HEK293 (cell line): ENCODE results near the gene SPIRE2.

ENCODE experiments used
- CTCF ChIA-PET: fragments of 350-600 bp; formaldehyde crosslinking; extraction: SDS; loops from one replicate; lab custom pipeline; 2021; ENCODE audit warnings: antibody characterized with exemption; lab: Yijun Ruan, JAX
- POLR2A ChIA-PET: fragments of 300-600 bp; formaldehyde crosslinking; extraction: SDS; loops from one replicate; lab custom pipeline; 2020; ENCODE audit warnings: antibody characterized with exemption, inconsistent platforms; lab: Yijun Ruan, JAX
- H3K27ac ChIP-seq: fragments of 200-500 bp; sonication (Bioruptor generic); 2 replicates; pipeline ENCODE4 v1.5.1; 2014; ENCODE audit warnings: low read depth, low read length, control low read depth, inconsistent platforms; ENCODE audit errors: extremely low read depth
- H3K36me3 ChIP-seq, 2 experiments: fragments of 200-500 bp in 1 of 2; sonication (Bioruptor generic) in 1 of 2; 1 replicate in 1 of 2; 2 replicates in 1 of 2; pipeline ENCODE4 v1.5.1; 2014 to 2017; ENCODE audit warnings: inconsistent platforms in 2 of 2, low read length in 2 of 2; ENCODE audit not compliant: control insufficient read depth in 2 of 2, insufficient read depth in 1 of 2
- H3K4me1 ChIP-seq: fragments of 200-500 bp; sonication (Bioruptor generic); 2 replicates; pipeline ENCODE4 v1.5.1; 2014; ENCODE audit warnings: mild to moderate bottlenecking, low read length, inconsistent platforms; ENCODE audit not compliant: control insufficient read depth, insufficient read depth
- H3K4me3 ChIP-seq: 2 replicates; pipeline ENCODE4 v1.5.1; 2011; ENCODE audit warnings: low read depth, mild to moderate bottlenecking, control low read depth, low read length, moderate library complexity
- H3K9me3 ChIP-seq: fragments of 200-500 bp; sonication (Bioruptor generic); 2 replicates; pipeline ENCODE4 v1.5.1; 2014; ENCODE audit warnings: low read depth, low read length, inconsistent platforms; ENCODE audit not compliant: control insufficient read depth, insufficient read depth
- FEZF1 ChIP-seq: fragments of 450-650 bp; formaldehyde crosslinking; IDR thresholded peaks from 2 replicates; pipeline ENCODE4 v1.5.1; 2016; ENCODE audit warnings: missing biosample characterization, missing genetic modification characterization
- RBAK ChIP-seq: fragments of 450-650 bp; formaldehyde crosslinking; IDR thresholded peaks from 2 replicates; pipeline ENCODE4 v1.5.1; 2016; ENCODE audit warnings: missing biosample characterization, missing genetic modification characterization
- SALL2 ChIP-seq: fragments of 450-650 bp; formaldehyde crosslinking; IDR thresholded peaks from 2 replicates; pipeline ENCODE4 v1.5.0; 2017; ENCODE audit warnings: missing biosample characterization, mild to moderate bottlenecking, missing genetic modification characterization, borderline replicate concordance
- SP3 ChIP-seq: fragments of 450-650 bp; formaldehyde crosslinking; IDR thresholded peaks from 2 replicates; pipeline ENCODE4 v1.5.1; 2016; ENCODE audit warnings: missing biosample characterization, missing genetic modification characterization
- TCF7L2 ChIP-seq: IDR thresholded peaks from 2 replicates; pipeline ENCODE4 v1.6.1; 2011; ENCODE audit warnings: low read depth, mild to moderate bottlenecking, inconsistent platforms, low read length, moderate library complexity, borderline replicate concordance
- ZBTB8A ChIP-seq: fragments of 450-650 bp; formaldehyde crosslinking; IDR thresholded peaks from 2 replicates; pipeline ENCODE4 v1.5.1; 2016; ENCODE audit warnings: missing biosample characterization, missing genetic modification characterization
- ZFP3 ChIP-seq: fragments of 450-650 bp; formaldehyde crosslinking; IDR thresholded peaks from 2 replicates; pipeline ENCODE4 v1.5.1; 2016; ENCODE audit warnings: low read depth, missing biosample characterization, missing genetic modification characterization
- ZNF140 ChIP-seq: fragments of 450-650 bp; formaldehyde crosslinking; IDR thresholded peaks from 2 replicates; pipeline ENCODE4 v1.5.1; 2016; ENCODE audit warnings: missing biosample characterization, missing genetic modification characterization
- ZNF155 ChIP-seq: fragments of 450-650 bp; formaldehyde crosslinking; IDR thresholded peaks from 2 replicates; pipeline ENCODE4 v1.5.1; 2016; ENCODE audit warnings: missing biosample characterization, missing genetic modification characterization
- ZNF184 ChIP-seq: fragments of 450-650 bp; IDR thresholded peaks from 2 replicates; pipeline ENCODE4 v1.5.1; 2018; ENCODE audit warnings: missing biosample characterization, mild to moderate bottlenecking, missing genetic modification characterization
- ZNF311 ChIP-seq: fragments of 450-650 bp; formaldehyde crosslinking; IDR thresholded peaks from 2 replicates; pipeline ENCODE4 v1.5.1; 2017; ENCODE audit warnings: missing biosample characterization, missing genetic modification characterization, borderline replicate concordance
- ZNF521 ChIP-seq: fragments of 450-650 bp; formaldehyde crosslinking; IDR thresholded peaks from 2 replicates; pipeline ENCODE4 v1.5.1; 2017; ENCODE audit warnings: missing biosample characterization, mild to moderate bottlenecking, missing genetic modification characterization
- ZNF530 ChIP-seq: fragments of 450-650 bp; formaldehyde crosslinking; IDR thresholded peaks from 2 replicates; pipeline ENCODE4 v1.5.1; 2016; ENCODE audit warnings: low read depth, missing biosample characterization, missing genetic modification characterization
- ZNF548 ChIP-seq: fragments of 450-650 bp; formaldehyde crosslinking; IDR thresholded peaks from 2 replicates; pipeline ENCODE4 v1.5.1; 2016; ENCODE audit warnings: missing biosample characterization, missing genetic modification characterization
- ZNF610 ChIP-seq: fragments of 450-650 bp; formaldehyde crosslinking; IDR thresholded peaks from 2 replicates; pipeline ENCODE4 v1.5.1; 2016; ENCODE audit warnings: missing biosample characterization, missing genetic modification characterization, borderline replicate concordance
- ZNF621 ChIP-seq: fragments of 450-650 bp; formaldehyde crosslinking; IDR thresholded peaks from 2 replicates; pipeline ENCODE4 v1.5.1; 2017; ENCODE audit warnings: missing biosample characterization, missing genetic modification characterization
- ZNF660 ChIP-seq: fragments of 450-650 bp; IDR thresholded peaks from 2 replicates; pipeline ENCODE4 v1.5.1; 2018; ENCODE audit warnings: missing biosample characterization, mild to moderate bottlenecking, missing genetic modification characterization
- TF ChIP-seq, protein P1 (sequence below): fragments of 450-650 bp; formaldehyde crosslinking; IDR thresholded peaks from 2 replicates; pipeline ENCODE4 v1.5.0; 2017; ENCODE audit warnings: missing biosample characterization, missing genetic modification characterization, borderline replicate concordance
- TF ChIP-seq, protein P2 (sequence below): fragments of 450-650 bp; formaldehyde crosslinking; IDR thresholded peaks from 2 replicates; pipeline ENCODE4 v1.5.1; 2016; ENCODE audit warnings: missing biosample characterization, missing genetic modification characterization
- TF ChIP-seq, protein P3 (sequence below): fragments of 450-650 bp; formaldehyde crosslinking; IDR thresholded peaks from 2 replicates; pipeline ENCODE4 v1.5.1; 2017; ENCODE audit warnings: missing biosample characterization, missing genetic modification characterization
- TF ChIP-seq, protein P4 (sequence below): fragments of 450-650 bp; formaldehyde crosslinking; IDR thresholded peaks from 2 replicates; pipeline ENCODE4 v1.5.1; 2016; ENCODE audit warnings: missing biosample characterization, missing genetic modification characterization
- TF ChIP-seq, protein P5 (sequence below): fragments of 450-650 bp; formaldehyde crosslinking; IDR thresholded peaks from 2 replicates; pipeline ENCODE4 v1.5.1; 2016; ENCODE audit warnings: missing biosample characterization, missing genetic modification characterization
- TF ChIP-seq, protein P6 (sequence below): fragments of 450-650 bp; formaldehyde crosslinking; IDR thresholded peaks from 2 replicates; pipeline ENCODE4 v1.5.1; 2017; ENCODE audit warnings: missing biosample characterization, missing genetic modification characterization
- TF ChIP-seq, protein P7 (sequence below): fragments of 450-650 bp; formaldehyde crosslinking; IDR thresholded peaks from 2 replicates; pipeline ENCODE4 v1.5.1; 2016; ENCODE audit warnings: missing biosample characterization, missing genetic modification characterization

The SPIRE2 gene

DNA sequence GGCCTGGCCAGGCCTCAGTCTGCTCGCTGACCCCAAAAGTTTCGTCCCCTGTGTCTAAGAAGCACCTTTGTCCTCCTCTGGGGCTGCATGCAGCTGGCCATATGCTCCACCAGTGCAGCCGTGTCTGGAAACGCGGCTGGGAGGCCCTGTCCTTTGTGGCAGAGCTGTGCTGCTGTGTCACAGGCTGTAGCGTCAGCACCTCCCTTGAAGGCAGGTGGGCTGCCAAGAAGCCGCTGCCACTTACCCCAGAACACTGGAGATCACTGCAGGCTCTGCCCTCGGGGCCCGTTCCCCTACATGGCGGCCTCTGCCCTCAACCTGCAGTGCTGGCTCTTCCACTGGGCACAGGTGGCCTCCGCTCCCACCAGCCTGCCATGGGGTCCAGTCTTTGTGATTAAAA is 74.7 kb downstream of the SPIRE2 start (continued):
- TF ChIP-seq, protein P1, sequence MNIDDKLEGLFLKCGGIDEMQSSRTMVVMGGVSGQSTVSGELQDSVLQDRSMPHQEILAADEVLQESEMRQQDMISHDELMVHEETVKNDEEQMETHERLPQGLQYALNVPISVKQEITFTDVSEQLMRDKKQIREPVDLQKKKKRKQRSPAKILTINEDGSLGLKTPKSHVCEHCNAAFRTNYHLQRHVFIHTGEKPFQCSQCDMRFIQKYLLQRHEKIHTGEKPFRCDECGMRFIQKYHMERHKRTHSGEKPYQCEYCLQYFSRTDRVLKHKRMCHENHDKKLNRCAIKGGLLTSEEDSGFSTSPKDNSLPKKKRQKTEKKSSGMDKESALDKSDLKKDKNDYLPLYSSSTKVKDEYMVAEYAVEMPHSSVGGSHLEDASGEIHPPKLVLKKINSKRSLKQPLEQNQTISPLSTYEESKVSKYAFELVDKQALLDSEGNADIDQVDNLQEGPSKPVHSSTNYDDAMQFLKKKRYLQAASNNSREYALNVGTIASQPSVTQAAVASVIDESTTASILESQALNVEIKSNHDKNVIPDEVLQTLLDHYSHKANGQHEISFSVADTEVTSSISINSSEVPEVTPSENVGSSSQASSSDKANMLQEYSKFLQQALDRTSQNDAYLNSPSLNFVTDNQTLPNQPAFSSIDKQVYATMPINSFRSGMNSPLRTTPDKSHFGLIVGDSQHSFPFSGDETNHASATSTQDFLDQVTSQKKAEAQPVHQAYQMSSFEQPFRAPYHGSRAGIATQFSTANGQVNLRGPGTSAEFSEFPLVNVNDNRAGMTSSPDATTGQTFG (tag by site-specific recombination): no peak
- TF ChIP-seq TCF7L2 (no peak), ZBTB8A (tag by site-specific recombination) (no peak), ZNF530 (tag by site-specific recombination) (no peak), ZNF660 (tag by site-specific recombination) (no peak), ZFP3 (tag by site-specific recombination) (no peak)
- TF ChIP-seq, protein P2, sequence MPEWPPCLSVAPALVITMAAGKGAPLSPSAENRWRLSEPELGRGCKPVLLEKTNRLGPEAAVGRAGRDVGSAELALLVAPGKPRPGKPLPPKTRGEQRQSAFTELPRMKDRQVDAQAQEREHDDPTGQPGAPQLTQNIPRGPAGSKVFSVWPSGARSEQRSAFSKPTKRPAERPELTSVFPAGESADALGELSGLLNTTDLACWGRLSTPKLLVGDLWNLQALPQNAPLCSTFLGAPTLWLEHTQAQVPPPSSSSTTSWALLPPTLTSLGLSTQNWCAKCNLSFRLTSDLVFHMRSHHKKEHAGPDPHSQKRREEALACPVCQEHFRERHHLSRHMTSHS (tag by site-specific recombination): no peak
- TF ChIP-seq, protein P3, sequence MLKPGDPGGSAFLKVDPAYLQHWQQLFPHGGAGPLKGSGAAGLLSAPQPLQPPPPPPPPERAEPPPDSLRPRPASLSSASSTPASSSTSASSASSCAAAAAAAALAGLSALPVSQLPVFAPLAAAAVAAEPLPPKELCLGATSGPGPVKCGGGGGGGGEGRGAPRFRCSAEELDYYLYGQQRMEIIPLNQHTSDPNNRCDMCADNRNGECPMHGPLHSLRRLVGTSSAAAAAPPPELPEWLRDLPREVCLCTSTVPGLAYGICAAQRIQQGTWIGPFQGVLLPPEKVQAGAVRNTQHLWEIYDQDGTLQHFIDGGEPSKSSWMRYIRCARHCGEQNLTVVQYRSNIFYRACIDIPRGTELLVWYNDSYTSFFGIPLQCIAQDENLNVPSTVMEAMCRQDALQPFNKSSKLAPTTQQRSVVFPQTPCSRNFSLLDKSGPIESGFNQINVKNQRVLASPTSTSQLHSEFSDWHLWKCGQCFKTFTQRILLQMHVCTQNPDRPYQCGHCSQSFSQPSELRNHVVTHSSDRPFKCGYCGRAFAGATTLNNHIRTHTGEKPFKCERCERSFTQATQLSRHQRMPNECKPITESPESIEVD: no peak

DNA sequence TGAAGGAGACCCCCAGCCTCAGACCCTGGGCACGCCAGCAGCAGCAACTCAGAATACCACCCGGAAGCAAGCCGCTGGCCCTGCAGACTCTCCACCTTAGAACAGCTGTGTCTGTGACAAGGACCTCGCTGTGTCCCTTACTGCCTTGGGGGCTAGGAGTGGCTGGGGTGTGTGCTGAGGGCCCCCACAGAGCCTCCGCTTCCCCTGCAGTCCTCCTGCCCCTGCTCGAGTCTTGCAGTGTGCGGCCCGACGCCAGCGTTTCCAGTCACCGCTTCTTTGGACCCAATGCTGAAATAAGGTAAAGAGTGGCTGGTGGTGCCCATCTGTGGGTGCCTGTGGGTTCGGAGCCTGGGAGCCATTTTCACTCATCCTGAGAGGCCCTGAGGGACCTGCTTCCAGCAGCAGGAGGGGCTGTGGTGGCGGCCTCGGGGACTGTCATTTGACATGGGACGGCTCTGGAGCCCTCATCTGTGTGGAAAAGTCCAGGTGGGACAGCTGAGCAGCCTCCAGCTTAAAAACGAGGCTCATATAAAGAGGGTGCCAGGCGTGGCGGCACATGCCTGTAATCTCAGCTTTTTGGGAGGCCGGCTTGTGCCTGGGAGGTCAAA is 75.7 kb downstream of the SPIRE2 start:
- Histone ChIP-seq H3K4me3 (no peak overlapping the region), H3K36me3 (peaks cover 5 to 76% of the 10 kb centered on the region in 2 experiments; a peak in 2 of 3 replicates), H3K9me3 (no peaks in the 10 kb centered on the region), H3K4me1 (no peaks in the 10 kb centered on the region), H3K27ac (no peak overlapping the region)
- TF ChIP-seq ZNF548 (tag by site-specific recombination): no peak
- TF ChIP-seq, protein P4, sequence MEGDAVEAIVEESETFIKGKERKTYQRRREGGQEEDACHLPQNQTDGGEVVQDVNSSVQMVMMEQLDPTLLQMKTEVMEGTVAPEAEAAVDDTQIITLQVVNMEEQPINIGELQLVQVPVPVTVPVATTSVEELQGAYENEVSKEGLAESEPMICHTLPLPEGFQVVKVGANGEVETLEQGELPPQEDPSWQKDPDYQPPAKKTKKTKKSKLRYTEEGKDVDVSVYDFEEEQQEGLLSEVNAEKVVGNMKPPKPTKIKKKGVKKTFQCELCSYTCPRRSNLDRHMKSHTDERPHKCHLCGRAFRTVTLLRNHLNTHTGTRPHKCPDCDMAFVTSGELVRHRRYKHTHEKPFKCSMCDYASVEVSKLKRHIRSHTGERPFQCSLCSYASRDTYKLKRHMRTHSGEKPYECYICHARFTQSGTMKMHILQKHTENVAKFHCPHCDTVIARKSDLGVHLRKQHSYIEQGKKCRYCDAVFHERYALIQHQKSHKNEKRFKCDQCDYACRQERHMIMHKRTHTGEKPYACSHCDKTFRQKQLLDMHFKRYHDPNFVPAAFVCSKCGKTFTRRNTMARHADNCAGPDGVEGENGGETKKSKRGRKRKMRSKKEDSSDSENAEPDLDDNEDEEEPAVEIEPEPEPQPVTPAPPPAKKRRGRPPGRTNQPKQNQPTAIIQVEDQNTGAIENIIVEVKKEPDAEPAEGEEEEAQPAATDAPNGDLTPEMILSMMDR (tag by site-specific recombination): no peak
- TF ChIP-seq, protein P5, sequence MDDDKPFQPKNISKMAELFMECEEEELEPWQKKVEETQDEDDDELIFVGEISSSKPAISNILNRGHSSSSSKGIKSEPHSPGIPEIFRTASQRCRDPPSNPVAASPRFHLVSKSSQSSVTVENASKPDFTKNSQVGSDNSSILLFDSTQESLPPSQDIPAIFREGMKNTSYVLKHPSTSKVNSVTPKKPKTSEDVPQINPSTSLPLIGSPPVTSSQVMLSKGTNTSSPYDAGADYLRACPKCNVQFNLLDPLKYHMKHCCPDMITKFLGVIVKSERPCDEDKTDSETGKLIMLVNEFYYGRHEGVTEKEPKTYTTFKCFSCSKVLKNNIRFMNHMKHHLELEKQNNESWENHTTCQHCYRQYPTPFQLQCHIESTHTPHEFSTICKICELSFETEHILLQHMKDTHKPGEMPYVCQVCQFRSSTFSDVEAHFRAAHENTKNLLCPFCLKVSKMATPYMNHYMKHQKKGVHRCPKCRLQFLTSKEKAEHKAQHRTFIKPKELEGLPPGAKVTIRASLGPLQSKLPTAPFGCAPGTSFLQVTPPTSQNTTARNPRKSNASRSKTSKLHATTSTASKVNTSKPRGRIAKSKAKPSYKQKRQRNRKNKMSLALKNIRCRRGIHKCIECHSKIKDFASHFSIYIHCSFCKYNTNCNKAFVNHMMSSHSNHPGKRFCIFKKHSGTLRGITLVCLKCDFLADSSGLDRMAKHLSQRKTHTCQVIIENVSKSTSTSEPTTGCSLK (tag by site-specific recombination): no peak
- TF ChIP-seq ZNF521 (tag by site-specific recombination): no peak
- no peak for TF ChIP-seq ZNF610 (tag by site-specific recombination)
- no peak for TF ChIP-seq FEZF1 (tag by site-specific recombination)
- TF ChIP-seq ZNF155 (tag by site-specific recombination): no peak
- TF ChIP-seq ZNF621: no peak
- TF ChIP-seq, protein P6, sequence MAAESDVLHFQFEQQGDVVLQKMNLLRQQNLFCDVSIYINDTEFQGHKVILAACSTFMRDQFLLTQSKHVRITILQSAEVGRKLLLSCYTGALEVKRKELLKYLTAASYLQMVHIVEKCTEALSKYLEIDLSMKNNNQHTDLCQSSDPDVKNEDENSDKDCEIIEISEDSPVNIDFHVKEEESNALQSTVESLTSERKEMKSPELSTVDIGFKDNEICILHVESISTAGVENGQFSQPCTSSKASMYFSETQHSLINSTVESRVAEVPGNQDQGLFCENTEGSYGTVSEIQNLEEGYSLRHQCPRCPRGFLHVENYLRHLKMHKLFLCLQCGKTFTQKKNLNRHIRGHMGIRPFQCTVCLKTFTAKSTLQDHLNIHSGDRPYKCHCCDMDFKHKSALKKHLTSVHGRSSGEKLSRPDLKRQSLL (tag by site-specific recombination): no peak
- TF ChIP-seq ZNF140: no peak
- TF ChIP-seq, protein P7, sequence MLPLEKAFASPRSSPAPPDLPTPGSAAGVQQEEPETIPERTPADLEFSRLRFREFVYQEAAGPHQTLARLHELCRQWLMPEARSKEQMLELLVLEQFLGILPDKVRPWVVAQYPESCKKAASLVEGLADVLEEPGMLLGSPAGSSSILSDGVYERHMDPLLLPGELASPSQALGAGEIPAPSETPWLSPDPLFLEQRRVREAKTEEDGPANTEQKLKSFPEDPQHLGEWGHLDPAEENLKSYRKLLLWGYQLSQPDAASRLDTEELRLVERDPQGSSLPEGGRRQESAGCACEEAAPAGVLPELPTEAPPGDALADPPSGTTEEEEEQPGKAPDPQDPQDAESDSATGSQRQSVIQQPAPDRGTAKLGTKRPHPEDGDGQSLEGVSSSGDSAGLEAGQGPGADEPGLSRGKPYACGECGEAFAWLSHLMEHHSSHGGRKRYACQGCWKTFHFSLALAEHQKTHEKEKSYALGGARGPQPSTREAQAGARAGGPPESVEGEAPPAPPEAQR (tag by site-specific recombination): no peak
- no peak for TF ChIP-seq SP3 (tag by site-specific recombination)
- no peak for TF ChIP-seq ZNF311 (tag by site-specific recombination)
- TF ChIP-seq SALL2 (tag by site-specific recombination): no peak
- no peak for TF ChIP-seq ZNF184 (tag by site-specific recombination)
- no peak for TF ChIP-seq RBAK
- ChIA-PET POLR2A (interaction anchor here (1.4 kb wide), 1 partner anchor 20 kb away, joined by 4 read pairs; no protein-coding TSS in a partner anchor), CTCF (no interaction called here)
